ENCODE results near the gene SH3BP4.
"Not testable (repeated sequence)": the region's sequence is repeated elsewhere in the genome, so short reads cannot be mapped to it uniquely, and the experiment has no call there.

SH3BP4 gene

DNA sequence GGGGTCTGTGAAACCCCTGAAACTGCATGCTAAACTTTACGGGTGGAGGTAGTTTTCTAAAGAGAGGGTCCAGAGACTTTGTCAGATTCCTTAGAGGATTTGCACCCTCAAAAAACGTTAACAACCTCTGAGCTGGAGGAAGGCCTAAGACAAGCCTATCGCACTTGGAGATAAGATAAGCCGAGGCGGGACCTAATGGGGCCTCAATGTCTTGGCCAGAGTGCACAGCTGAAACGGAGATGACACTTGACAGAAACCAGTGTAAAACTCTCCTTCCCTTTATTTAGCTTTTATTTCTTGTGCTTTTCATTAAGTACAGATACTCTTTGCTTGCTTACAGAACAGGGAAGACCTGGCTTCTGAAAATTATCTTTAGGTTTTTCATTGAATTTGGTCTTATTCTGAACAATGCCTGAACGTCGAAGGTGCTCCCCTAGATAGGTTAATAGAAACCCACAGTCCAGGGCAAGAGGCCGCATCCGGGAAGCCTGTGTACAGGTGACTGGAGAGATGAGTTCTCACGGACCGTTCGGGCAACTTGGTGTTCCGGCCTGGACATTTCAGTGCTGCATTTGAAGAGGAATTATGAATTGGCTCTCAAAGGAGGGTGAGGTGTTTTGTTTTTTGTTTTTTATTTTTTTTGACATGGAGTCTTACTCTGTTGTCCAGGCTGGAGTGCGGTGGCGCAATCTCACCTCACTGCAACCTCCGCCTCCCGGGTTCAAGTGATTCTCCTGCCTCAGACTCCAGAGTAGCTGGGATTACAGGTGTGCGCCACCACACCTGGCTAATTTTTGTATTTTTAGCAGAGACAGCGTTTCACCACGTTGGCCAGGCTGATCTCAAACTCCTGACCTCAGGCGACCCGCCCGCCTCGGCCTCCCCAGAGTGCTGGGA lies 49.7 kb downstream of the SH3BP4 start:
- no peak for DNase-seq

DNA sequence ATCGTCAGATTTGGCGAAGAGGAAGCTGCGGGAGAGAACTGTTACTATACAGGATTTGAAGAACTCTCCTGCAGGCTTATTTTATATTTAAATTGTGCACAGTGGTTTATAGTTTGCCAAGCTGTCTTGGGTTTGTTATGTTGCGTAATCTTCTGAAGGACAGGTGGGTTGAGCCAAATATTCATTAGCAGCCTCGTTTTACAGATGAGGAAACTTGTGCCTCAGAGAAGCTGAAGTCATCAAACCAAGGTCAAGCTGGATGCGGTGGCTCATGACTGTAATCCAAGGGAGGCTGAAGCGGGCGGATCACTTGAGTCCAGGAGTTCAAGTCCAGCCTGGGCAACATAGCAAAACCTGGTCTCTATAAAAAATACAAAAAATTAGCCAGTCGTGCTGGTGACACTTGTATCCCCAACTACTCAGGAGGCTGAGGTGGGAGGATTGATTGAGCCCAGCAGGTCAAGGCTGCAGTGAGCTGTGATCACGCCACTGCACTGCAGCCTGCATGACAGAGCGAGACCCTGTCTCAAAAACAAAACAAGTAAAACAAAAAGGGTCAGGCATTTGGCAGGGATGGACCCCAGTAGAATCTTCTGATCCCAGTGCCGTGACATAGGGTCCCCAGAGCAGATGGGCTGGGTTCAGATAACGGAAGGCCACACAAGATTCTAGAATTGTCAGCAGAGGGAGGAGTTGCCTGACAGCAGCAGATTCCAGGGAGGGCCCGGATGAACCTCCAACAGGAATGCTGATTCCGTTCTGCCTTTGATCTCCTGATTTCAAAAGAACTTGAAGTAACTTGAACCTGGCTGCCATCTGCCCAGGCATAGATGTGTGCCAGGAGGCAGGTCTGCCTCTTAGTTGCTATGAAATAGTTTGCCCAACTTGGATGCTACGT lies 50.6 kb downstream of the SH3BP4 start:
- no peak for DNase-seq

DNA sequence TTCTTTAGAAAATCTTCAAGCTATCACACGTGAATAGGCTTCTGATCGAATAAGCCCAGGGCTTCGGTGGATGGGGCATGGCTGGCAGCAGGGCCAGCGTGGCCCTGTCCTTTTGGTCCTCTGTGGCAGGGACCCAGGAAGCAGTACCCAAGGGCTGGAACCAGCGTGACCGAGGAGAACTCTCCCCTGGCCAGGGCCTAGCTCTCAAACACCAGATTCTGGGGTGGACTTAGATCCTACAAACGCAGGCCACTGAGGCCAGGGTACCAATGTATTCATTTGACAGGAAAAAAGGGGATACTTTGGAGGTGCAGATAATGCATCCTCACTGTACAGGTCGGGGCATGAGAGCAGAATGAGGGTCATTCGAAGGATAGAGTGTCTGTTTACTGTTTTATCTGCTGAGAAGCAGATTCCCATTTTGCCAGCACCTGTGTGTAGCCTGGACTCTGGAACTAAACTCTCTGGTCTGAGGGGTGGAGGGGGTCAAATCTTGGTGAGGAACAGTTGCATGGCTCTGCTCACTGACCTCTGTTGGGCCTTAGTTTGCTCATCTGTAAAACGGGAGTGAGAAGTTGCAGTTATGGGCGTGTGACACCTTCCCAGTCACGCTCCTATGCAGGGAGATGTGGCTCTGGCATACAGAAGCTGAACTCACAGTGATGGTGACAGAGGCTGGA lies 51.4 kb downstream of the SH3BP4 start:
- no peak for DNase-seq

DNA sequence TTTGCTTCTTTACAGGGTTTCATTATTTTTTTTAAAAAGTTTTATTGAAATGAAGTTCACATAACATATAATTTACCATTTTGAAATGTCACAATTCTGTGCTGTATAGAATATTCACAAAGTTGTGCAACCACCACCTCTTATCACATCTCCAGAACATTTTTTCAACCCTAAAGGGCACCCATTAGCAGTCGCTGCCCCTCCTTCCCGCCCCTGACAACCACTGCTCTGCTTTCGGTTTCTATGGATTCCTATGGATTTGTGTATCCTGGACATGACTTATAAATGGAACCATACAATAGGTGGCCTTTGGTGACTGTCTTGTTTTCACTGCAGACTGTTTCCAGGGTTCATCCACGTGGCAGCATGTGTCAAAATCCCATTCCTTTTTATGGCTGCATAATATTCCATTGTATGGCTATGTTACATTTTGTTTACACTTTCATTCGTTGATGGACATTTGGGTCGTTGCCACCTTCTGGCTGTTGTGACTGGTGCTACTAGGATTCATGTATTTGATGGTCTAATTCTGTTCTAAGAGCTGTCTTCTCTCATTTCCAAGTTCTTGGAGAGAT lies 52.6 kb downstream of the SH3BP4 start:
- DNase-seq, result no peak

DNA sequence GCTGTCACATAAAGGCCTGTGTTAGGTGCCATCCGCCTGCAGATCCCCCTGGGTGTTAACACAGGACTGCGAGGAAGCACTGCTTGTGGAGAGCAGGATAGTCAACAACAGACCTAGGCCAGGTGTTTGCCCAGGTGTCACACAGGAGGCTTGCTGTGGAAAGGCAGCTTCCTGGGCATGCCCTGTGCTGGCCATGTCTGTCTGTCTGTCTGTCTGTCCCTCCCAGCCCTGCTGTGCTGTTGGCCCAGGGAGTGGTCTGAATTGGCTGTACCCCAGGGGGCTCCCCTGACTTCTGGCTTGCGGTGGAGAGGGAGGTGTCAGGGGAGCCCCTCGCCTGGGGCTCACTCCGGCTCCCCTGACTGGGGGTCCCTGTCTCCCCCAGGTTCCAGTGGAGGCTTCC lies 53.2 kb downstream of the SH3BP4 start:
- no peak for DNase-seq

DNA sequence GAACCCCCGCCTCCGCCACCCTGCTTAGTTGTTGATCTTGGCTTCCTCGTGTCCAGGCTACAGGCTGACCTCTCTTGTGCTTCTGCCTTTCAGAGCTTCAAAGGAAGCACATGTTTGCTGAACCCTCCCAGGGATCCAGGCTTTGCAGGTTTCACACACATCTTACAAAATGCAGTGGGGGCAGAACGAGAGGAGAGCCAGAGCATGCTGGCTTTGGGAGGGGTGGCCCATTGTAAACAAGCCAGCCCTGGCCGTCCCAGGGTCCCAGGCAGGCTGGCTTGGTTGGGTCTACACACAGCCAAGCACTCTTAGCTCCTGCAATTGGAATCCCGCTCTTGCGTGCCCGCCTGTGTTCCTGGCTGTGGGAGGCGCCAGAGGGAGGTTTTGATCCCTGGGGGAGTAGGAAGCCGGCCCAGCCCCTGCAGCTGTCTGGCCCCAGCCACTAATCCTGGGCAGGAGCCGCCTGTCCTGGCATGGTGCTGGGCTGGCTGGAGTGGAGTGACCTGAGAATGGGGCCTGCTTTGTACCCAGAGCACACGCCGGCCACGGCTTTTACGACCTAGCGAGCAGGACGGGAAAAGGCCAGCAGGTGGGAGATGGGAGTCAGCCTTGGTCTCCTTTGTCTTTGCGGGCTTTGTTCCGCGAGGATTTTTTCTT lies 53.9 kb downstream of the SH3BP4 start:
- peak; percentile 35 for DNase-seq

DNA sequence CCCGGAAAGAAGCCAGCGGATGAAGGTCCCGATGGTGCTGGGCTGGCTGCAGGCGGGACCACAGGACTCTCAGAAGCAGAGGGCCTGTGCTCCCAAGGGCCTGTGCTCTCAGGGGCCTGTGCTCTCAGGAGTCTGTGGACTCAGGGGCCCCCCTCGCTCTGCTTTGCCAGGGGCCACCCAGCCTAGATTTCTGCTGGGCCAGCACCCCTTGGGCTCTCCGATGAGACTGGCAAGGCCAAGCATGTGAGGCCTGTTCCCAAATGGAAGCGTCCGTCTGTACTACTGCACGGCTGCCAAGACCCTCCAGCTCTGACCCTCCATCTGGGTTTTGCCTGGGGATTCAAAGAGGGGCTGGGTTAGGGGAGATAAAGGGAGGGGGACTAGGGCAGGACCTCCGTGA lies 54.6 kb downstream of the SH3BP4 start:
- no peak for DNase-seq

DNA sequence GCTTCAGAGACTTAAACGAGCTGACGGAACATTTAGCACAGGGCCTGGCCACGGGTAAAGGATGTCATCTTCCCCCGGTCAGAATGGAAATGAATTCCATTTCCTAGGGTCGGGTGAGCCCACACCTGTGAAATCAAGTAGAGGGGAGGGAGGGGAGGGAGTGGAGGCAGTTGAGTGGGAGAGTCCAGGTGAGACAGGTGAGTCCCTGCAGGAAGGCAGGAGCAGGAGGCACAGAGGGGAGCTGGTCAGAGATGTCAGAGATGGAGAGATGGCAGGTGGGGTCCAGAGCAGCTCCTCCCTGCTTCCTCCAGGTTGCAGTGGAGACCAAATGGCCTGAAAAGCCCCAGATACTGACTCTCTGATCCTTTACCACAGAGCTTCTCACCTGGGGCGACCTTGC lies 55.2 kb downstream of the SH3BP4 start:
- DNase-seq, result no peak

DNA sequence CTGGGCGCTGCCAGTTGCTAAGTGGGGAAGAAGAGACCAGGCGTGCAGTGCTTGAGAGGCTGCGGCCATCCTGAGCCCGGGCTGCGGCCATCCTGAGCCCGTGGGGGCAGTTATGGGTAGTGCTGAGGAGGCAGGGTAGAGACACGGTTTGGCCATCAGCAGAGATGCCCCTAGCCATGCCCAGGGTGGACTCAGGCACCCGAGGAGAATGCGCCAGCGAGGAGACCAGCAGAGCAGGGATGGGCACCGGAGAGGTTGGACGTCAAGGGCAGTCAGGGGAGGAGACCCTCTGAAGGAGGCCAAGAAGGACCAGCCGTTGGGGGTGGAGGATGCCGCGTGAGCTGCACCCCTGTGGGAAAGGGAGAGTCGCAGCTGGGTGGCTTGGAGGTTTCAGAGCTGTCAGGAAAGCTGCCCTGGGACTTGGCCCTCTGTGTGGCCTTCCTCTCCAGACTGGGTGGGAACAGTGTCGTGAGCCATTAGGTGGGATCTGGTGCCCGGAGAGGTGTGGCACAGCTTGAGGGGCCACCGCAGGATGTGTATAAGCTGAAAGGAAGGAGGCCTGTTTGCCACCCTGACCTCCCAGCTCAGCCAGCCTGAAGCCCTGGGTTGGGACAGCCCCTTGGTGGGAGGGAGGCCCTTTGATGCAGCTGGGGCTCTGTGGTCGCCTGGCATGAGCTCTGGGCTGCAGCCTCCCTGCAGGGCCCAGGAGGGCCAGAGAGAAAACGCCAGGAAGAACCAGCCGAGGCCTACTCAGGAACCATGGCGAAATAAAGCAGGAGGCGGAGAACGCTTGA lies 56.0 kb downstream of the SH3BP4 start:
- DNase-seq, result no peak

DNA sequence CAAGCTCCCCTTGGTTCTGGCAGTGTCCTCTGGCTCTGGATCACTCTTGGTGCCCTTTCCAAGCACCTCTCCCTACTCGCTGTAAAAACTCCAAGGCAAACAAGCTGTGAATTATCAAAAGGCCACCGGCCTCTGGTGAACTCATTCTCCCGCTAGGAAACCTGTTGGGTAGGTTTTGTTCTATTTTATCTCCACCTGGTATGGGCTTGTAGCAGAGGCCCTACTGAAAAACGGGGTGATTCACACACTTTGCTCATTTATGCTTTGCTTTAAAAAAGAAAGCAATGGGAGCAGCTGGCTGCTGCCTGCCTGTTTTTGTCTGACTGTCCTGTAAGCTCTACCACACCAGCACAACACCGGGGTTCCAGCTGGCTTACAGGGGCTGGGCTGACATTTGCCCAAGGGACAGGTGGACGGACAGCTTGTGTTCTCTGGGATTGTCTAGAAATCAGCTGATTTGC lies 56.8 kb downstream of the SH3BP4 start:
- no peak for DNase-seq

DNA sequence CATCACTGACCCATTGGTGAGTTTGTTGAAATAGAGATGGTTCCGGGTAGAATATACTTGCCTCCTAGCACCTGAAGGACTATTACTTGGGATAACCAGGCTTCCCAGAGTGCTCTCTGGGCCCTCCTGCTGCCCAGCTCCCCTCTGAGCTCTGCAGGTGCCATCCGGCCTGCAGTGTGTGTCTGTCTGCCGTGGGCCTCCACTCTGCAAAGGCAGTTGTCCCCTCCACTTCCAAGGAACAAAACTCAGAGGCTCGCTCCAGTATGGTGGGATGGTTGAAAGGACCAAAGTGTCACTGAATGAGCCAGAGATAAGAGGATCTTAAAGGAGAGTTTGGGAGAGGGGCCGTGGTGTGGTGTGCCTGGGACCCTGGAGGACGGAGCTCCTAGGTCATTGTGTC lies 57.3 kb downstream of the SH3BP4 start:
- no peak for DNase-seq

DNA sequence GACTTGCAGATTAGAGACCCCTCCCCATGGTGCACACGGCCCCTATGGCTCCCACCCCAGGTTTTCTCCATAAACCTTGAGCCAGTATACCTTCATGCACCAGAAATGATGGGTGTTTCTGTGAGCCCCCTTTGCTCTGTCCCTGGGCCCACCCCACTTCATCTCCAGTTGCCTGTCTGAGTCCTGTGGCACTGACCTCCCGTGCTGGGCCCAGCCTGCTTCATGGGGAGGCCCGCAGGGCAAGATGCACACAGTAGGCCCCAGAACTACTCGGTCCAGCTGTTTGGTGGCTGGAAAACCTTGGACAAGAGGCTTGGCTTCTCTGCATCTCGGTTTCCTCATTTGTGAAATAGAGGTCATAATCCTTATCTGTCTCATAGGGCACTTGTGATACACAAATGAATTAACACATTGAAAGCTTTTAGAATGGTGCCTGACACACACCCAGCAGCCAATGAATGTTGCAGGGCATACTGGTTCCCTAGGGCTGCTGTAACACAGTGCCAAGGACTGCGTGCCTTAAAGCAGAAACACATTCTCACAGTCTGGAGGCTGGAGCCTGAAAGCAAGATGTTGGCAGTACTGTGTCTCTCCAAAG lies 58.4 kb downstream of the SH3BP4 start:
- DNase-seq, result no peak

DNA sequence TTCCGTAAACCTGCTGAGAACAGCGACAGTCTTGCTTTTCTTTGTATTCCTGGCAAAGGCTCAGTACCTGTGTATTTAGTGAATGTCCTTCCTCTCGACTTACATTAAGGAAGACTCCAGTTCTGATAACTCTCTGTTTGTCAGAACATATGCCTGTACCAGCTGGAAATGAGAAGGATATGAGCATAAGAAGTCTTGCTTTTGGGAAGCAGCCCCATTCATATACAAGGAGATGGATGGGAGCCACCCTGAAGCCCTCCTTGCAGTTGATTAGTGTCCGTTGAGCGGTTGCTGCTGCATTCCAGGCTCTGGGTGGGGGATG lies 59.8 kb downstream of the SH3BP4 start:
- DNase-seq, result no peak

DNA sequence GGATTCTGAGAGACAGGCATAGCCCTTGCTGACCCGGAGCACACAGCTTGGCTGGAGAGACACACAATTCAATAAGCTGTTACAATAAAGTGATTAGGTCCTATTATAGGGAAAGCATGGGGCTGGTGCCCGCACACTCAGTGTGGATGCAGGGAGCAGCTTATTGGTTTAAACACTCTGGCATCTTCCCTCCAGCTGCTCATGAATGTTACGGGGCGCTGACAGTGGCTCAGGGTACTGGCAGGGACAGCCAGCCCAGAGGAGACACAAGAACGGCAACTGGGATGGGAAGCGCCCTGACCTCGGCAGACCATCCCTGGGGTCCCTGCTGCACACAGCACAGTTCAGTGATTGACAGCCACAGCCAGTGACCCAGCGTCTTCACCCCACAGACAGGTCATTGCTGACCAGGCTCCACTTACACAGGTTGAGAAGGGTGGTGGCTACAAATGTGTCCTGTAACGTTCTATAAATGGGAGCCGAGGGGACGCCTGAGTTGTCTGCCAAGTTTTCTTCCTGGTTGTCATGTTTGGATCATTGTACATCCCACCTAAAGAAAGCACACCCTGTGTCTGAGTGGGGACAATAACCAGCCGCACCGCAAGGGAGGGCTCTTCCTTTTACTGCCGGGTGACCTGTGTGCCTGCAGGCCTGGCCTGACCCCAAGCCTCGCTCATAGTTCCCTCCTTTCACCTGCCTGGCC lies 60.3 kb downstream of the SH3BP4 start:
- no peak for DNase-seq

DNA sequence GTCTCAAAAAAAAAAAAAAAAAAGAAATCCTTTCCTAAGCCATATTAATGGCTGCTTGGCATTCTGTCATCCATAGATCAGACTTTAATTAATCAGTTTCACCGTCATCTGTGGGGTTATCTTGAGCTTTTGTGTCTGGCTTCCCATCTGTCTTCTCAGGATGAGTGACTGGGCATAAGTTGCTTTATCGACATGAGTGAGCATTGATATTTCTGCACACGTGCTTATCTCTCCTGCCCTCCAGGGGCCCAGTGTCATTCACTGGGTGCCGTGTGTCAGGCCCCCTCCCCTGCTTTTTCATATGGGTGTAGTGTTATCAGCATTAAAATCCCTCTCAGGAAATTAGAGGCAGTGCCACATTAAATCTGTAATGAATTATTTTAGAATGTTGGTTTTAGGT lies 65.6 kb downstream of the SH3BP4 start:
- peak; percentile 76 for DNase-seq

DNA sequence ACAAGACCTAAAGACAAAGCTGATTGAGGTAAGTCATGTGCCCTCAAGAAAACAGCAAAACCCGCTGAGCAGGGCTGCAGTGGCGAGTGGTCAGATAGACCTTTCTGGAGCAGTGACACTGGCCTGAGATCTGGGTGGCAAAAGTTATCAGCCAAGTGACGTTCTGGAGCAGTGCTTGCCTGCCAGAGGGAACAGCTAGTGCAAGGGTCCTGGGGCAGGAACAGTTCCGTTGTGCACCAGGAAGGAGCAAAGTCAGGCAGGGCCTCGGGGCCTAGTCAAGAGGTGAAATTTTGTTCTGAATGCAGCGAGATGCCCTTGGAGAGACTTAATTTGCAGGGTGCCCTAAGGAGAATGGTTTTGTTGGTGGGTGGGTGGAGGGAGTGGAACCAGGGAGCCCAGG lies 67.0 kb downstream of the SH3BP4 start:
- DNase-seq, result no peak

DNA sequence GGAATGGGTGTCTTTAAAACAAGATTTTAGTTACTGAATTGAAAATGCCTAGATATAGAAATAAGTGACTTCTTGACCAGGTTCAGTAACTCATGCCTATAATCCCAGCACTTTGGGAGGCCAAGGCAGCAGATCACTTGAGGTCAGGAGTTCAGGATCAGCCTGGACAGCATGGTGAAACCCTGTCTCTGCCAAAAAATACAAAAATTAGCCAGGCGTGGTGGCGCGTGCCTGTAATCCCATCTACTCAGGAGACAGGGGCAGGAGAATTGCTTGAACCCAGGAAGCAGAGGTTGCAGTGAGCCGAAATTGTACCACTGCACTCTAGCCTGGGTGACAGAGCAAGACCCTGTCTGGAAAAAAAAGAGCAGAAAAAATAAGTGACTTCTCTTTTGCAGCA lies 68.3 kb downstream of the SH3BP4 start:
- not testable (repeated sequence) for DNase-seq

DNA sequence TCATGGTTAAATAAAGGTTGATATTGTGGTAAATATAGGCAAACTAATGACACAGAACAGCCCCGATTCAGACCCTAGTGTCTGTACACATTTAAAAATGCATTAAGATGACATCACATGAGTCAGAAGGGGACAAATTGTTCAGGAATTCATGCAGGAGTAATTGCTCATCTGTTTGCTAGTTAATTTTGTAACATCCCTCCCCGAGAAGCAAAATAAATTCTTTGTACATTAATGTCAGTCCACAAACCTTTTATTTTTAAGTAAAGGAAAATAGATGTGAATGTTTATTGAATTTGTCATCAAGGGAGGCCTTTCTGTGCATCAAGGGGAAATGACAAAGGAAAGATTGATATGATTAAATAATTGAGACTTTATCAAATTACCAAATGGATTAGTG lies 69.9 kb downstream of the SH3BP4 start:
- no peak for DNase-seq

DNA sequence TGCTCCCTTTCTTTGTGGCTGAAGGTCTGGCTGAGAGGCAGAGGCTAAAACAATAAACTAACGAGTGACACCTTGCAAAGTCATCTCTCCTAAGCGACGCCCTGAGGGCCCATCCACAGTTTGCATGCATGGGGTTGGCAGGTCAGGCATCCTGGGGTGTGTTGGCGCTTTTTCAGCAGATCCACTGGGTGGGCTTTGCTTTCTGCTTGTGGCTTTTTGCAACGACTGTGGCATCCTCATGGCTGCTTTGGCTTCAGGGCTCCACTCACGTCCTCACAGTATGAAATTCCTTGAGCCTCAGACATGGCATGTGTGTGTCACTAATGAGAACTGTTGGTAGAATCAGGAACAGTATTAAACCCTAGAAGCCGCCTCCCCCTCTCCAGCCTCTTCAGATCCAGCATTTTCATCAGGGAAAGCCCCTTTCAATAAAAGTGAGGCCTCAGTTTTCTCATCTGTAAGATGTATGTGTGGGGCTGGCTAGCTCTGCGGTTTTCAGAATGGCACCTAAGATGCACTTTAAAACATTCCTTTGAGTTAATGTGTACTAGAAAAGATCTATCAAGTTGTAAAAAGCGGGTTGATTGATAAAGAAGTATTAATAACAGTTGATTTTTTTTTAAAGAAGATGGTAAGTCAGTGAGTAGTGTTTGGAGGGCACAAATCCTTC lies 72.5 kb downstream of the SH3BP4 start:
- no peak for DNase-seq
